Prostate gland (tissue), 2 donors: ENCODE data around the gene ZNF536. TPM values are rescaled to one million over a fixed set of nuclear protein-coding genes. Genes with fewer than 3 reads are reported as not detected.

Experiments used
- DNase-seq: peaks from one replicate; pipeline ENCODE4 v3.0.0-alpha.2; 2019; ENCODE audit warnings: low spot score
- H3K27ac ChIP-seq, 2 donors: fragments of 200-600 bp; sonication (generic); 2 replicates each; pipeline ENCODE4 v1.5.1; 2017 to 2019
- H3K27me3 ChIP-seq: fragments of 200-600 bp; sonication (generic); replicated peaks from 2 replicates; pipeline ENCODE4 v1.5.1; 2019; ENCODE audit not compliant: insufficient read depth
- H3K36me3 ChIP-seq, 2 donors: fragments of 200-600 bp; sonication (generic); 1 replicate in 1 of 2; 2 replicates in 1 of 2; pipeline versions ENCODE4 v1.5.1 to v1.8.1; 2017 to 2019
- H3K4me1 ChIP-seq: fragments of 200-600 bp; sonication (generic); replicated peaks from 2 replicates; pipeline ENCODE4 v1.5.1; 2019
- H3K4me3 ChIP-seq, 2 donors: fragments of 200-600 bp; sonication (generic); 2 replicates each; pipeline ENCODE4 v1.5.1; 2017 to 2019
- H3K9me3 ChIP-seq: fragments of 200-600 bp; sonication (generic); 2 replicates; pipeline ENCODE4 v1.5.1; 2017
- POLR2A ChIP-seq: fragments of 450-650 bp; IDR thresholded peaks from one replicate; pipeline ENCODE4 v1.6.1; 2016; ENCODE audit warnings: antibody characterized with exemption, mild to moderate bottlenecking
- POLR2AphosphoS5 ChIP-seq: sonication (generic); formaldehyde crosslinking; IDR thresholded peaks from one replicate; pipeline ENCODE4 v1.6.1; 2017; ENCODE audit warnings: antibody characterized with exemption
- WGBS: methylation state at CpG from one replicate; pipeline ENCODE4 v1.1.5; 2018; 5-methylcytosine and 5-hydroxymethylcytosine counted together
- intact Hi-C: fragments of 100-400 bp; cut with DNase I; formaldehyde crosslinking; loops from one replicate; pipeline ENCODE4 v1.14.2; 2022
- total RNA-seq, 2 donors: library from RNA; depleted of rRNA; stranded (reverse); fragments of >200 nt; gene quantifications; one replicate each; pipeline ENCODE4 v1.1.0, GENCODE V29; 2016
- TF ChIP-seq, protein P1 (sequence below), 4 experiments: fragments of 200-600 bp in 2 of 4; fragments of 450-650 bp in 2 of 4; sonication (generic) in 2 of 4; IDR thresholded peaks; 1 replicate in 3 of 4; 2 replicates in 1 of 4; pipeline ENCODE4 v1.5.1; 2016 to 2019; ENCODE audit warnings: antibody characterized with exemption in 4 of 4, mild to moderate bottlenecking in 2 of 4, moderate library complexity in 2 of 4

ZNF536 gene
- total RNA-seq, 2 donors from 2014 or later, result 1.1 to 42.0 TPM

DNA sequence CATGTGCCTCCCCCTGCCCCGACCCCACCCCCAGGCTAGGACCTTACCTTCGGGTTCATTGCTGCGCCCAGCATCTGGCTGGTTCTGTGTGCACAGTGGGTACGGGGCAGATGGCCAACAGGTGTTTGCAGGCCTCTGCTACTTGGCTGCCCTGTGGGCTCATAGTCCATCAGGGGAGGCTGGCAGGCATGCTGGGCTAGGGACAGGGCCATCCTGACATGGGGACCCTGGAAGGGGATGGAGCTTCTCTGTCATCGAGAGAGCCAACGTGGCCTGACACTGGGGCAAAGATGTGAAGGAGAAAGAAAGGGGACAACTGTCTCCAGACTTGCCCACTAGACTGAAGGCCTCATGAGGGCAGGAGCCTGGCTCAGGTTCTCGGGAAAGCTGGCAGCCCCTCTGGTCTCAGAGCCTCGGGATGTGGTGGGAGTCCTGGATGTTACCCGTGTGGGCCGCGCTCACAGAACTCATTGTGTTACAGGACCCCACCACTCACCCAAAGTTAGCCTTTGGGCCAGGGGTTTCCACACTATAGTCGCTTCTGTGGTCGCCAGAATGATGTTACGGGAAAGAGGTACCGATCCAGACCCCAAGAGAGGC is 4.7 kb downstream of the ZNF536 start:
- DNase-seq, result no peak
- Histone ChIP-seq H3K27me3 (peaks cover 3% of the 10 kb centered on the region), H3K4me1 (no peaks in the 10 kb centered on the region)

DNA sequence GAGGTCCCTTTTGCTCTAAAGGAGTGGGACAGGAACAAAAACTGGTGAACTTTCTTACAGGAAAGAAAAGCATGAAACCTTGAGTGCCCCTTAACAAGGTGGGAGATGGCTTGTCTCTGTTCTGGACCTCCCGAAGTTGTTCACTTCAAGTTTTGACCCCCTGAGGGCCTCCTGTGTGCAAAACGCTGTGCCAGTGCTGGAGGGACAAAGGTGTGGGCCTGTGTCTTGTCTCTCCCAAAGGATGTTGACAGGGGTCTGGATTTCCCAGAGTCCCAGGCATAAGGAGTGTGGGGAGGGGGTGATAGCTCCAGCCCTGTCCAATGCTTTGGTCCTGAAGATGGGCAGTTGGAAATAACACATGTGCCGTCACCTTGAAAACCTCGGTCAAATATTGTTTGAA is 6.5 kb downstream of the ZNF536 start:
- peaks cover 3% of the 10 kb centered on the region for H3K27me3 ChIP-seq
- no peaks in the 10 kb centered on the region for H3K36me3 ChIP-seq
- H3K4me3 ChIP-seq, result no peak overlapping the region
- DNase-seq, result no peak
- WGBS, result 83% methylated on average over 4 of the region's 4 CpGs
- no peaks in the 10 kb centered on the region for H3K9me3 ChIP-seq
- intact Hi-C loops, result no loop called here
- H3K4me1 ChIP-seq, result no peaks in the 10 kb centered on the region
- TF ChIP-seq POLR2AphosphoS5 (no peak), POLR2A (no peak)
- TF ChIP-seq, protein P1, sequence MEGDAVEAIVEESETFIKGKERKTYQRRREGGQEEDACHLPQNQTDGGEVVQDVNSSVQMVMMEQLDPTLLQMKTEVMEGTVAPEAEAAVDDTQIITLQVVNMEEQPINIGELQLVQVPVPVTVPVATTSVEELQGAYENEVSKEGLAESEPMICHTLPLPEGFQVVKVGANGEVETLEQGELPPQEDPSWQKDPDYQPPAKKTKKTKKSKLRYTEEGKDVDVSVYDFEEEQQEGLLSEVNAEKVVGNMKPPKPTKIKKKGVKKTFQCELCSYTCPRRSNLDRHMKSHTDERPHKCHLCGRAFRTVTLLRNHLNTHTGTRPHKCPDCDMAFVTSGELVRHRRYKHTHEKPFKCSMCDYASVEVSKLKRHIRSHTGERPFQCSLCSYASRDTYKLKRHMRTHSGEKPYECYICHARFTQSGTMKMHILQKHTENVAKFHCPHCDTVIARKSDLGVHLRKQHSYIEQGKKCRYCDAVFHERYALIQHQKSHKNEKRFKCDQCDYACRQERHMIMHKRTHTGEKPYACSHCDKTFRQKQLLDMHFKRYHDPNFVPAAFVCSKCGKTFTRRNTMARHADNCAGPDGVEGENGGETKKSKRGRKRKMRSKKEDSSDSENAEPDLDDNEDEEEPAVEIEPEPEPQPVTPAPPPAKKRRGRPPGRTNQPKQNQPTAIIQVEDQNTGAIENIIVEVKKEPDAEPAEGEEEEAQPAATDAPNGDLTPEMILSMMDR (IDR thresholded peaks at IDR 0.05), result no peak
- no peak overlapping the region for H3K27ac ChIP-seq

More for the DNA sequence above, 4.7 kb downstream of the ZNF536 start:
- Histone ChIP-seq H3K36me3 (no peaks in the 10 kb centered on the region), H3K4me3 (no peak overlapping the region), H3K27ac (no peak overlapping the region), H3K9me3 (no peaks in the 10 kb centered on the region)
- WGBS, result 95% methylated on average over 15 of the region's 15 CpGs
- intact Hi-C loops, result no loop called here
- TF ChIP-seq, protein P1 (IDR thresholded peaks at IDR 0.05), result no peak
- TF ChIP-seq POLR2AphosphoS5, result no peak
- no peak for TF ChIP-seq POLR2A

DNA sequence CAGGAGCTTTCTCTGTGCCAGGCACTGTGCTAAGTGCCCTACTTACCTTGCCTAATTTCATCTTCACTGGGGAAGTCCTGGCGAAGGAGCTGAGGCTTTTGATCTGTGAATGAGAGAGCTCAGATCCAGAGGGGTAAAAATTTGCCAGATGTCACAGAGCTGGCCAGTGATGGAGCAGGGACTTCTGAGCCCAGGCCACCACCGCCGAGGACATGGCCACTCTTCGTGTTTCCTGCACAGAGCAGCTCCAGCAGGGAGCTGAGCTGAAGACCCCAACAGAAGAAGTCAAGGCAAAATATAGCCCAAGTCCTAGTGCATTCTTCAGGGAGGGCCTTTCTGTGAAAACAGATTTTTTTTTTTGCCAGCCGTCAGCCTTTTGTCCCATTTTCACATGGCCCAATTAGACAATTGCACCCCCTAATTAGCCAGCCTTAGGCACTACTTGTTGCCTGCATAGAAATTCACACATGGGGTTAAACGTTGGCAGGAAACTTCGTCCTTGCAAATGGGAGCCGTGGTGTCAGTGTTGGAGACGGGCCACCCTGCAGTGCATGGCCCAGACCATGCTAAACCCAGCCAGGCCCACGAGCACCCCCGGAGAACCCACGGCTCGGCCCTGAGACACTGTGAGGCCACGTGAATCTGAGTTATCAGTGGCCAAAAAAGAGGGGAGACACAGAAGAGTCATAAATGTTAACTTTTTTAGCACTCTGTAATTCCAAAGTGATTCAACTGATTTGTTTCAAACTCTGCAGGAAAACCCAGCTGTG is 7.8 kb downstream of the ZNF536 start:
- no peaks in the 10 kb centered on the region for H3K4me1 ChIP-seq
- no peak for TF ChIP-seq POLR2A
- TF ChIP-seq, protein P1 (IDR thresholded peaks at IDR 0.05), result no peak
- TF ChIP-seq POLR2AphosphoS5, result no peak
- intact Hi-C loops, result no loop called here
- DNase-seq, result no peak
- 65% methylated on average over 14 of the region's 14 CpGs for WGBS
- H3K9me3 ChIP-seq, result no peaks in the 10 kb centered on the region
- H3K27me3 ChIP-seq, result peaks cover 3% of the 10 kb centered on the region
- no peak overlapping the region for H3K27ac ChIP-seq
- no peak overlapping the region for H3K4me3 ChIP-seq
- H3K36me3 ChIP-seq, result no peaks in the 10 kb centered on the region

DNA sequence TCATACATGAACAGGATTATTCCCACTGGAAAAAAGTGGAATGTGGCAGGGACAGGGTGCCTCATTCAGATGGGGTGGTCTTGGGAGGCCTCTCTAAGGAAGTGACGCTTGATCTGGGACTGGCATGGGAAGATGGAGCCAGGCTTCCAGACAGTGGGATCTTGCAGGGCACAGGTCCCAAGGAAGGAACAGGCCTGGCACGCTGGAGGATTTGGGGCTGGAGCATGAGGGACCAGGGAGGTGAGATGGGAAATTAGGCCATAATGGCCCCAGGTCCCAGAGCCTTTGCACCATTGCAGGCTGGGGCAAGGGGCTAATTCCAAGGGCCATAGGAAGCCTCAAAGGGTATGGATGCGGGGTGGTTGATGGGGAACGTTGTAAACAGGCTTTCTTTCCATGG is 9.2 kb downstream of the ZNF536 start:
- no peaks in the 10 kb centered on the region for H3K27me3 ChIP-seq
- no peak overlapping the region for H3K4me3 ChIP-seq
- intact Hi-C loops, result no loop called here
- no peak for DNase-seq
- no peaks in the 10 kb centered on the region for H3K9me3 ChIP-seq
- H3K36me3 ChIP-seq, result no peaks in the 10 kb centered on the region
- TF ChIP-seq POLR2A, result no peak
- WGBS, result 88% methylated on average over 4 of the region's 4 CpGs
- H3K4me1 ChIP-seq, result no peaks in the 10 kb centered on the region
- no peak overlapping the region for H3K27ac ChIP-seq

DNA sequence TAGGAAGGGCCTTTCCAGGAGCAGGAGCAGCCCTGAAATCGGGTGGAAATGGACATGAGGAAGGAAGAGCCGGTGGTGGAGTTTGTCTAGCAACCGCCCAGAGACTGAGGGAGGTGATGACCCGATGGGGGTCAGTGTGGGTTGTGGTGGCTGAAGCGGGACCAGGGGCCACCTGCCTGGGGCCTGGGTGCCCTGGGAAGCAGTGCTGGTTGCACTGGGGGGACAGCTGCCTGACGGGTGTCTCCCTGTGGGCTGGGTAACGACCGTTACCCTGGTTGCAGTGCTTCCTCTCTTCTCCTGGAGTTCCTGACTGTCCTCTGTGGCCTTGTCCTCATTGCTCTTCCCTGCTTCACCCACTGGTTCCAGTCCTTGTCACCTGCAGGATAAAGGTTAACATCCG is 13.0 kb downstream of the ZNF536 start:
- Histone ChIP-seq H3K27ac (no peak overlapping the region), H3K4me3 (no peak overlapping the region), H3K36me3 (no peaks in the 10 kb centered on the region), H3K9me3 (no peaks in the 10 kb centered on the region), H3K27me3 (no peaks in the 10 kb centered on the region), H3K4me1 (no peaks in the 10 kb centered on the region)
- DNase-seq, result no peak
- intact Hi-C loops, result no loop called here
- TF ChIP-seq, protein P1 (IDR thresholded peaks at IDR 0.05), result no peak
- TF ChIP-seq POLR2AphosphoS5 (no peak), POLR2A (no peak)
- 91% methylated on average over 9 of the region's 9 CpGs for WGBS
